NCI-H748 (cell line): ENCODE data around the gene FRMPD4.

Experiments used
- DNase-seq: peaks from one replicate; lab custom pipeline; 2025; ENCODE audit not compliant: unreplicated experiment; lab: John Stamatoyannopoulos, UW

FRMPD4 gene

DNA sequence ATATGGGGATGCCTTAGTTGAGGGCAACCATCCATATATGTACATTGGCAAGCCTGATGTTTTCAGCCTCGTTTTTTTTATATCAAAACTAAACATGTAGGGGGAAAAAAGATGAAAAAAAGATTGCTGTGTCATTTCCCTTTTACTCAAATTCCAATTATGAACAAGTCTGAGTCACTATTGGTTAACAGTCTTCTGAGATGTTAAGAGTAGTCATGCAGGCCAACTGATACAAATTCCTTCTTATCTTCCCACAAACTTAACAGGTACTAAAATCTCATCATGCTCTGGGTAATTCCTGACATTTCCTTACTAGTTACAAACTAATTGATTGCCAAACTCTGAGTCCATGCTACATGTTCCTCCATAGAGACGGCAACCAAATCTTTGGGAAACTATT lies 222.1 kb downstream of the FRMPD4 start:
- no peak for DNase-seq

DNA sequence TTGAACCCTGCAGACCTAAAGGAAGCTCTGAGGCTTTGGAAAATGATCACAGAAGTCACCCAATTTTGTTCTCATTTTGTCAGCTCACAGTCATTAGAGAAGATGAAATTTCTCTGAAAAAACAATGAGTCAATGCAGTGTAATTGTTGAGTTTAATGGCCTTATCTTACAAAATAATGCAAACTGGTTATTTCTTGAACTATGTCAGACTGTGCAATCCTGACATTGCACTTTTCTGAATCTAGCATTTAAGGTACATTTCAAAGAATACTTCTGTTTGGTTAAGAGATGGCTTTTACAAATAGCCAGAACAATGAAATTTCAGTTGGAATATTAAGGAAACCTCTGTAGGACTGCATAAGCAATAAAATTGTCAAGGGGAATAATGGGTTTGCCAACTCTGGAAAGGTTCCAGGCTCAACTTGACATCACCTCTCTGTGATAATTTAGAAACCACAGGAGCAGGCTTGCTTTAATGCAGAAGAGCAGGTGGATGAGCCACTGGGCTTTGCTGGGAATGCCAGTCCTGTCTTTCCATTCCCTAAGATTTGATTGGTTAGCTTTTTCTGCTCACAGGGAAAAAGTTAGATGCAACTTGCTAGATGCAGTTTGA lies 222.8 kb downstream of the FRMPD4 start:
- peak; percentile 53 for DNase-seq

DNA sequence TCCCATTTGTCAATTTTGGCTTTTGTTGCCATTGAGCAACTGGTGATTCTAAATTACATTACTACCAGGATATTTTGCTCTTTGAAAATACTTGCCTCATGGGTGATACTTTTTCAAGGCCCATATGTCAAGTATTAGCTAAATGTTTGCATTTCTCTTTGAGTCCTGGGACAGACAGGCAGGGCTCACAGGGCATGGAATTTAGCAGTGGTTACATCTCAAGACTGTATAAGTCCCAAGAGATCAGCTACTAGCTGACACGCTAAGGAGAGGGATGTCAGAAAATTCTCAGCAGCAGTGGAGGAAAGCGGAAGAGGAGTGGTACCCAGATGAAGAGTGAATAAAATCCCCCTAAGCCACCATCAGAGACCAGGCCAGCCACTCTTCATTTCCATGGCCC lies 224.9 kb downstream of the FRMPD4 start:
- DNase-seq, result no peak

DNA sequence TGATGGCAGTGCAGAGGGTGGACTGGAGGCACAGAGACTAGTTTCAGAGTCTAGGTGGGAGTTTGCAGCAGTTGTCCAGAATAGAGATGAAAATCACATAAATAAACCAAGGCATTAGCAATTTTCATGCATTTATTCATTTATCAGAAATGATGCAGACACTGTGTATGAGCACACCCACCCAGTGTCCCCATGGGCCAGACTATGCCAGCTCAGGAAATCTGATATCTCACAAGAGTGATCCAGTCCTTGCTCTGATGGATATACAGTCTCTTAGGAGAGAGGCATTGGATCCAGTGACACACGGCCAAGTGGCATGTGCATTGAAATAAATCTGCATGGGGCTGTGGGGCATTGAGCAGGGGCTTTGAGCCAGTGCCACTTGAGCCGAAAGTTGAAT lies 228.2 kb downstream of the FRMPD4 start:
- no peak for DNase-seq

DNA sequence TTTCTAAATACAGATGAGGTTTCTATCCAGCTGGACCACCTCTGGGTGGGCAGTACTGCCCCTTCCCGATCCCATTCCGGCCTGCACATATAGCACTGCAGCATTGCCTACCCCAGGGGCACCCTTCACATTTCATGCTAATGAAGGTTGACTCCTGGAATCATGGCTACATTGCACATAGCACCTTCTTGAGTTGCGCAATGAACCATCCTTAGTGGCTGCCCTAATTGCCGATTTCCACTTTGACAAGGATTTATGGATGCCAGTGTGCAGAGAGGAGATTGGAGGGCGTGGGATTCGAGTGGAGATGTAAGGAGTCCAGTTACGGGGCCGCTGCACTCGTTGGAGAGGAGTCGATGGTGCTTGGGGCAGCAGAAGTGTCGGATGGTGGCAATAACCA lies 229.0 kb downstream of the FRMPD4 start:
- no peak for DNase-seq

DNA sequence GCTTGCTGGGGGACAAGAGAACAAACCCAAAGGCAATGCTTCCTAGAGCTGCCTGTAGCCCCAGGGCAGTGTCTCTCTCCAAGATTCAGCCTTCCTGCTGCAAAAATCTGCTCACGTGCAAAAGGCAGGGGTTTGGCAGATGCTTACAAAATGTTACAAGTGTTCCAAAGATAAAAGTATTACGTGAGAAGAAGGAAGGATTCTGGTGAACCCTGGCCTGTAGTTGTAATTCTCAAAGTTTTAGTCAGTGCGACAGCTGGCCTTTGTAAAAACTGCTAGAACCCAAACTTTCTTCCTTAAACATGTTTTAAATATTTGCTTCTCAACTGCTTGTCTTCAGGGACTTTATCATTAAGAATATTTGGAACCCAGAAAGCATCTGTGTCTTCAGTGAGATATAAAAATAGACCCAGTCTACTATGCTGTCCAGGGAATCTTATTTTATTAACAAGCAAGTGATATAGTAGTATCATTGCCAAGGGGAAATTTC lies 232.3 kb downstream of the FRMPD4 start:
- no peak for DNase-seq

DNA sequence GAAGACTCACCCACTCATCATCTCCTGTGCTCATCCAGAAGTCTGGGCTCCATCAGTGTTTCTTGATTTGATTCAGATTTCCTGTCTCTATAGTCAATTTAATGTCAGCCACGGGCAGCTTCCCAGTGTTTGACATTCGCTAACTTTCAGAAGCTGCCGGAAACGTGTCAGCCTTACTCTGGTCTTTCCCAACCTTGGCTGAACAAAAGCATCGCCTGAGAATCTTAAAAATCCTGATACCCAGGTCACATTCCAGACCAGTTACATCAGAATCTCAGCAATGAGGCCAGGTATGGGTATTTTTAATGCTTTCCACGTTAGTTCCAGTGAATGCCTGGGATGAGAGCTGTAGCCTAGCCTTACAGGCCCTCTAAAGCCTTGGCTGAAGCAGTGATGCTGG lies 233.8 kb downstream of the FRMPD4 start:
- no peak for DNase-seq

DNA sequence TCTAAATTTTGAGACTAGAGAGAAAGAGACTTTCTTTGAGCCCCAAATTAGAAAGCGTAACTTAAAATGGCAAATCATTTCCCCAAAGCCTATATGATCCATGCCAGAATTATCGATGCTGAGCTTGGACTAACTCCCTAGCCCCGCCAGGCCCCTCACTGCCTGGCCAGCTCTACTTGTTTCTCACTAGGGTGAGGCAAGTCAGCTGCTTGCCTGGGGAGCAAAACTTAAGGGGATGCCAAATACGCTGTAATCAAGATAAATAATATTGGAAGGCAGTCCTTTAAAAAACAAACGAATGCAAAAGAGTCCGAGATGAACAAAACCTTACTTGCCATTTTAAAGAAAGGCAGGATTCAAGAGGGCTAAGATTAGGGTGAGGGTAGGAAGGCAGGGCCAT lies 236.0 kb downstream of the FRMPD4 start:
- DNase-seq, result no peak

DNA sequence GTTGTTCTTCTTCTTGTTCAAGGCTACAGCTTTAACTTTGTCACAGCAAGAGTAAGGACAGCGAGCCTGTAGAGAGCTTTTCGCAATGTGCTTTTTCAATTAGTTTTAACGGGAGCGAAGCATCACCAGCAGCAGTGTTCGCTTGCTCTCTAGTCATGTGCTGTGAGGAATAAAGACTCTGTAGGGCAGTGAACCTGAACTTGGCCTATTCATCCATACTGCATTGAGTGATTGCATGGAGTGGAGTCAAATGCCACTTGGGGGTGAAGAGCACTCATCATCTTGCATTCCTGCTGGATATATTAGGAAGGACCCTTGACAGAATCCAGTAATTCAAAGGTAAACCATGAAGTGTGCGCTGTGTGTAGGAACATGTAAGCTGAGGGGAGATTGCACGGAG lies 240.0 kb downstream of the FRMPD4 start:
- DNase-seq, result no peak

DNA sequence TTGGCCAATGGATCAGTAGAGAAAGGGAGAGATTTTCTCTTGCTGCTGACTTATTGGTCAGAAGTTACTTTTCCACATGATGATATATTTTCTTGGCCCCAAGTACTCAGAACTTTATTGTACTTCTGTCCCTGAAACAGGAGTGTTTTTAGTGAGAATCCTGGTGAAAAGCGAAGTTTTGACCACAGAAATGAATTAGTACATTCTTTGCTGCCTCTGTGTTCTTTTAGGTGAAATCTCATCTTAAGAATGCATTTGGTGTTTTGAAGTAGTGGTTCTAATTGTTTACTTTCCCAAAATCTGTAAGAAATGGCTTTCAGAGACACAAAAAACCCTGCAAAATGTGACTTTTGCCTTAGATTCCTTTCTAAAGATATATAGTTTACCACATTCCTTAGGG lies 240.4 kb downstream of the FRMPD4 start:
- no peak for DNase-seq

DNA sequence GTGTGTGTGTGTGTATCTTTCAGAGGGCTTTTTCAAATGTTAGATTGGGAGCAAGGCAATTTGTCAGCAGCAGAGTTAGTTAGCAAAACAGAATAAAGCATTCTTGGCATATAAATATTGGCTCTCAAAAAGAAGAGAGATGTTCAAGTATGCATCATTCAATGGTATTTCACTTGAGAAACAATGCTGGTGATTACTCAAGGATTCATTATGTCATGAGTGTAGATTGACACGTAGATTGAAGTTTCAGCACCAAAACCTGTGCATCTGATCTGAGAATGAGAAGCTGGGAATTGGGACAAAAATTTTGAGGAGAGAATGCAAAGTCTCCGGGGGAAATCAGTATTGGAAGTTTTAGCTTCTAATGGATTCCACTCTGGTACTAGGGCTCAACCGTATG lies 241.4 kb downstream of the FRMPD4 start:
- DNase-seq, result no peak

DNA sequence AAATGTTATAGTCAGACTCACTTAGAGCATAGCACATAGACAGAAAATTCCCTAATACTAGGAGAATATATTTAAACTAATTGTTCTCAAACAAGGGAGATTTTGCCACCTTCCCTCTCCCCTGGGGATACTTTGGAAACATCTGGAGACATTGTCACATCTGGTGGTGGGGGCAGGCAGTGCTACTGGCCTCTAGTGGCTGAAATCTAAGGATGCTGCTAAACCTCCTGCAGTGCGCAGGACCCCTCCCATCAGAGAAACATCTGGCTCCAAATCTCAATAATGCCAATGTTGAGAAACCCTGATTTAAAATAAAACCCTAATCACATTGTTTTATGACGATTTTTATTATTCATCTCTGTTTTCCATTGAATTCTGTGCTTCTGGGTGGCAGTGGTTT lies 244.9 kb downstream of the FRMPD4 start:
- DNase-seq, result no peak

DNA sequence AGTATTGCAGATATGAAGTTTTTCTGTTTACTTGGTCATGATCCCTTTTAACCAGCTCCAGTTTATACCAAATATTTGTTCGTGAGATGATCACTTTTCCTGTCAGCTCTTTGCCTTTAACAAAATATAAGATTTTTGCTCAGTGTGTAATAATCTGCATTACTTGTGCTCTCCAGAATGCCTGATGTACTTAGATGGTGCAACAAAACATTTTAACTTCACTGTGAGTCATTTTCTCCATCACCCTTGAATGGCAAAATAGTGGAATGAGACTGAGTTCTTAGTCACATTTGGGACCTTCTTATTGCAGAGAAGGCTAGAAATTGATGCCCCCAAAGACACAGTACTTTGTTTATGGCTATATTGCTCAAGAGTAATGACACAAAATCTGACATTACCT lies 252.0 kb downstream of the FRMPD4 start:
- DNase-seq, result no peak

DNA sequence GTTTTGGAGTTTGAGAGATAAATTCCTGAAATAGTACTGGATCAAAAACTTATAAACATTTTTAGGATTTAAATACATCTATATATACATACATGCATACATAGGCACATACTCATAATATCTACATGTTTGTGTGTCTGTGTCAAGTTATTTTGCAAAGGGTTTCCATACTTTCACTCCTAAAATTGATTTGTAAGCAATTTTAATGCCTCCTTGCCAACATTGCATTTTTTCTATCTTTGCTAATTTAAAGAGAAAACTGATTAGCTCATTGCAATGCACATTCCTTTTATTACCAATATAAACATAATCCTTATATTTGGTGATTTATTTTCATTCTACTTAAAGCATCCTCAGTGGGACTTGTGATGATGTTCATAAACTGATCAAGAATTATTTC lies 258.3 kb downstream of the FRMPD4 start:
- no peak for DNase-seq

DNA sequence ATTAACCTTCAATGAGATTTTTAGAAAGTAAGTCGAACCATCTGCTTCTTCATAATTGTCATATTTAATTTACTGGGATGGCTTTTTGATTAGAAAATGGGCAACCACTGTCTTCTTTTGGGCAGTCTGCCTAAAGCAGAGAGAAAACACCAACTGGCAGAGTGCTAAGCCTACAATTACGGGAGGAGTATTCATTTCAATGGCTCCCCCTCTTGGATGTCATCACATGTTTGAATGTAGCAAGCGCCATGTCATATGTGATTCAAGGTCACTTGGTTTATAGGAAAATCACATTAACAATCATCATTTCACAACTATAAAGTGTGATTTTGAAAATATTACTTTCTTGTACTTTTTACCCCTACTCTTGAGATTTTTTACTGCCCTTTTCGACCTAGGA lies 261.9 kb downstream of the FRMPD4 start:
- no peak for DNase-seq

DNA sequence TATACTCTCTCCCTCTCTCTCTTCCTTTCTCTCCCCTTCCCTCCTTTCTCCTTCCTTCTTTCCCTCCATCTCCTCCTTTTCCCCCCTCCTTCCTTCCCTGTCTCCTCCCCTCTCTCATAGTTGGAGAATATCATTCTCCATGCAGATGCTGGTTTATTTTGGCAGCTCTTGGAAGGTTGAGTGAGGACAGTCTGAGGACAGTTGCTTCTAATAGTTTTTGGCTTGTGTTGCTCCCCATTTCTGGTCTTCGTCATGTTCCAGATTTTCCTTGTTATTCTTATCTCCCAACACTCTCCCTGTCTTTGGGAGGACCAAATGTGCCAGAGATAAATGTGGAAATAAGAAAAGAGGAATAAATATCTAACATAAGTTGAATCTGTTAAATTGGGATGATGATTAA lies 263.0 kb downstream of the FRMPD4 start:
- no peak for DNase-seq

DNA sequence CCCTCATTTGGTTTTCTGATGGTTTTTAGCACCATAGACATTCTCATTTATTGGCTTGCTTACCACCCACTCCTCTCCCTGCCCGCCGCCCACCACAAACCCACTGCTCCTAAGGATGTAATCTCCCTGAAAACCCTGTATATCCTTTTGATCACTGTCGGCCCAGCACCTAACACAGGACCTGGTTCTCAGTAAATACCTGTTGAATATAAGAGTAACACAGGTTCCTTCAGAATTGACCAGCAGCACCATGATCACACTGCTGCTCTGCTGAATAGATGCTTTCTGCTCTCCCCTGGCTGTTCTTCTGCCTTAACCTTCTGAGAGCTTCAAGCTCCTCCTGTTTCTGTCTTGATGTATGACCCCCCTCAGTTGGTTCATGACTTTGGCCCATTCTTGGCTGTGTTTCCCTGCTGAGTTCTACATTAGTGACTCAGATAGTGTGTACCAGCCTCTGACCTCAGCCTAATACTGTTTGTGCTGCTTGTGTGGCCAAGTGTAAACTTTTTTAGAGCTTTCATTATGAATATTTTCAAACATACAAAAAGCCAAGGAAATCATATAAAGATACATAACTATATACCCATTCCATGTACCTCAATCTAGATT lies 265.3 kb downstream of the FRMPD4 start:
- no peak for DNase-seq

DNA sequence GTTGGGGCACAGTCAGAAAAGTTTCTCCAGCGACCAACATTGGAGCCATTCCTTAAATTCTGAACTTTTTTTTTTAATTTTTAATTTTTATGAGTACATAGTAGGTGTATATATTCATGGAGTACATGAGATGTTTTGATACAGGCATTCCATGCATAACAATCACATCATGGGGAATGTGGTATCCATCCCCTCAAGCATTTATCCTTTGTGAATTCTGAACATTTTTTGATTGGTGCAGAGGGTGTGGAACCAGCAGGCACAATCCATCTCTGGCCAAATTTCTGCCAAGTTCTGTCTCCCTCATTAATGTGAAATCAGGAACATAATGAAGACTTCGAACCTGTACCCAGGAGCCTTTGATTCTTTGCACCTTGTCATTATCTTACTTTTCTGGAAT lies 267.0 kb downstream of the FRMPD4 start:
- no peak for DNase-seq

DNA sequence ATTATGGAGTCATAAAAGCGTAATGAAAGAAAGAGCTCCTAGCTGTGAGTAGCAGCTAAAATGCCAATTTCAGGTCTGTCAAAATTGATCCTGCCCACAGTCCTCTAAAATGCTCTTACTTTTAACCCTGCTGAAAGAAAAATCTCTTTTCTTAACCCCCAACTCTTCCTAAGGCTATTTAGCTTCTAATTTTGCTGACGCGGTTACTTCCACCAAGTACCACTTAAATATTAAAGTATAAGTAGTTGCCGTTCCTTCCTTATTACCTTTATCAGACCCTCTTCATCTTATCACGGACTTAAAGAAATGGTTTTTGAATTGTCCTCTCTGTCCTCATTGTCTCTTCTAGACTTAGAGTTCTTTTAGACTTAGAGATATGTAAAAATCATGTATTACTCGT lies 272.2 kb downstream of the FRMPD4 start:
- DNase-seq, result no peak

DNA sequence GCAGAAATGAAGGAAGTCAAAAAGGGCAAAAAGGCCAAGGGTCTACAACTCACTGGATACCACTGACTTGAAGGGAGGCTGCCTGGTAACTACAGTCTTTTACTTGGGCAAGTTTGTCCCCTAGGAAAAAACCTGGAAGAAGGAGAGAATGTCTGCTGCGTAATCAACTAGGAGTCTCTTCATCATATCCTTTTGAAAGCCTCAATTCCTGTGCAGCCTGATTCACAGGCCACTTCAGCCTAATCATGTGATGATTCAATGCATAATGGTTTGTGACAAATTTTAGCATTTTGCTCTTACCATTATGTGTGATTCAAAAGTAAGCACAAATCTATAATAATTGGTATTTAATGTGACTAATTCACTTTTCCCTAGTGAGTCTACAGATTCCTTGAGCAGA lies 273.6 kb downstream of the FRMPD4 start:
- DNase-seq, result no peak

DNA sequence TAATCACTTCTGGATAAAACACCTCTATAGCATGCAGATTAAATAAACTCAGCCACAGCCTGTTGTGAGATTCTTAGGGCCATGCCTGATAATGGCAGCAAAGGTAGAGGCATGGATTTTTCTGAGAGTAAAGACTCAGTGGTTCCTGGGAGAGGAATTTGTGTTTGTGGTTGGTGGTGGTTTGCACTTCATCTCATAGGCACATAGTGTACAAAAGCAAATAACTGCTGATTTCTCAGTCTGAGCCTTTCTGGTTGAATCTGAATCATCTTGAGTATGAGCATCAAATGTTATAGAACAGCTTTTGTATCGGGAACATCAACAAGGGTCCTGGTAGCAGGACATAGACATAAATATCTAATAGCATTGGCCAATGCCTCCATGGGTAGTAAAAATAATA lies 274.3 kb downstream of the FRMPD4 start:
- no peak for DNase-seq

DNA sequence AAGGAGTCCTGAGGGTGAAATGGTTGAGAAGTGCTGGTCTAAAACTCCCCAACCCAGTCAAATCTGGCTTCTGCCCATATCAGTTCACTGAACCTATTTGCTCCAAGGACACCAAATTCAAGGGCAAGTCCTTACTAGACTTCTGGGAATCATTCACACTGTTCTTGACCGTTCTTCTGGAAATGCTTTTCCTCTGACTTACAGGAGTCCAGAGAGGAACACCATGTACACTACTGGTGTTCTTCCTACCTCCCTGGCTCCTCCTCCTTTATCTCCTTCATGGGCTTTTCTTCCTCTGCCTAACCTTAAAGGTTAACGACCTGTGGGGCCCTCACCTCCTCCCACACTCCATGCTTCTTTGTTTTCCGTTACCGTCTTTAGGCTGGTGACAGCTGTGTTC lies 281.3 kb downstream of the FRMPD4 start:
- DNase-seq, result no peak

DNA sequence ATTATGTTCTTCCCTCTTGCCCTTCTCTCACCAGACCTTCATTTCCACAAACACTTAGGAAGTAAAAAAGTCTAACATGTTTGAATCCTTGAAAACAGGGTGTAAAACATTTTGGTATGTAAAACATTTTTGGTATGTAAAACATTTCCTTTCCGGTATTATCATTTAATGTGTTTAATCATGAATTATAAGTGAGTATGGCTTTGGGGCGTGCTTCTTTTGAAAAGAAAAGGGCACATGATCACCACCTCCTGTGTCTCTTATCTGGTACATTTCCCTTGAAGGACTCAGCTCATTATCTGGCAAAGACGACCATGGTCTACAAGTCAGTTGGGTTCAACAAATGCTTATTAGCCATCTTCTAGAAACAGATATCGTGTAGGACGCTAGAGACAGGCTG lies 283.6 kb downstream of the FRMPD4 start:
- no peak for DNase-seq
